ENCODE results near the gene FAXDC2. TPM values are rescaled to one million over a fixed set of nuclear protein-coding genes. Genes with fewer than 3 reads are reported as not detected.

The FAXDC2 gene
- total and polyA plus RNA-seq, 2 of the 13 experiments (the other 11 are each of a cell fraction or from before 2014, with no cell fraction given), result 4.7 to 58.8 TPM

- TF ChIP-seq KIAA2018 (CRISPR knock-in tag; IDR thresholded peaks at IDR 0.05; ENCODE audit: borderline replicate concordance) (no peak), ZFP1 (CRISPR knock-in tag; IDR thresholded peaks at IDR 0.05) (no peak), JUN (CRISPR knock-in tag; IDR thresholded peaks at IDR 0.05) (no peak), CAMTA2 (CRISPR knock-in tag; IDR thresholded peaks at IDR 0.05; ENCODE audit: borderline replicate concordance) (no peak), HDAC6 (IDR thresholded peaks at IDR 0.05; ENCODE audit: low read depth, low read length) (no peak)
Measured at GRCh38 chr5:154851351-154851750, 948 bp upstream of the FAXDC2 start (continued).

GRCh38 chr5:154849791-154850201 lies 607 bp downstream of the FAXDC2 start:
- Histone ChIP-seq H3K36me3 (replicated peaks in 1 of 2; ENCODE audit: control insufficient read depth in 1 of 2, insufficient read depth in 2 of 2, low read length in 2 of 2) (no peaks in the 10 kb centered on the region), H3K9ac (ENCODE audit: insufficient read depth, low read depth, low read length) (peak overlapping the region; percentile 72), H3K79me2 (ENCODE audit: insufficient read depth, low read length) (peaks cover 7% of the 10 kb centered on the region), H3K27me3 (ENCODE audit: control insufficient read depth in 1 of 2, insufficient read depth in 2 of 2, low read length in 2 of 2) (no peaks in the 10 kb centered on the region), H4K20me1 (ENCODE audit: insufficient read depth, low read length) (no peaks in the 10 kb centered on the region), H3K4me1 (ENCODE audit: insufficient read depth, low read length) (peaks cover 65% of the 10 kb centered on the region), H3K27ac (ENCODE audit: extremely low read length, insufficient read depth, low read length) (peak overlapping the region; percentile 68), H3K4me3 (replicated peaks in 1 of 3; ENCODE audit: insufficient read depth in 1 of 3, low read depth in 2 of 3, low read length in 3 of 3) (peak overlapping the region; percentile 72 to 78 (median 76)), H3K4me2 (ENCODE audit: low read depth, low read length) (peak overlapping the region; percentile 78), H2AFZ (ENCODE audit: low read length) (peak overlapping the region; percentile 31), H3K9me3 (ENCODE audit: low read length) (no peaks in the 10 kb centered on the region)
- ChIA-PET CTCF (ENCODE audit: low intra/inter-chr PET ratio, low total read pairs) (no interaction called here), POLR2A (interaction anchor here (1.7 to 2.2 kb wide), 3 partner anchors 9 to 20 kb away, joined by 5 to 12 read pairs (median 11); partner anchors contain the start of gene CNOT8)
- BruUV-seq (replicated peaks), result no TSS peak
- intact Hi-C loops (cut with micrococcal nuclease; ENCODE audit: unreplicated experiment) (no loop called here), in situ Hi-C loops (cut with HindIII; ENCODE audit: extremely low pct_ligation_motif_present, low pct_unique_long_range_greater_than_20kb) (no loop called here)
- WGBS (ENCODE audit: low lambda C conversion rate), result 3% methylated on average over 2 of the region's 2 CpGs
- FAIRE-seq (no peak), DNase-seq (ENCODE audit: low spot score) (peak; percentile 44), ATAC-seq (peak; percentile 78)
- TF ChIP-seq BRF2 (CRISPR knock-in tag; IDR thresholded peaks at IDR 0.05), result peak; percentile 11; the same call in 1 of the 2 replicates
- no peak for TF ChIP-seq ZNF747 (CRISPR knock-in tag; IDR thresholded peaks at IDR 0.05; ENCODE audit: borderline replicate concordance)
- 0 out of 2 replicates have a peak, but pooled peaks have one; percentile 42 for TF ChIP-seq RFX3 (CRISPR knock-in tag; IDR thresholded peaks at IDR 0.05)
- 0 out of 2 replicates have a peak, but pooled peaks have one; percentile 19 for TF ChIP-seq ZFX (CRISPR knock-in tag; IDR thresholded peaks at IDR 0.05; ENCODE audit: low read depth)
- 0 out of 2 replicates have a peak, but pooled peaks have one; percentile 14 for TF ChIP-seq CTCF (CRISPR knock-in tag; IDR thresholded peaks at IDR 0.05)
- TF ChIP-seq TEAD3 (CRISPR knock-in tag; optimal IDR thresholded peaks at IDR 0.05; ENCODE audit: borderline replicate concordance), result peak; percentile 89
- 0 out of 2 replicates have a peak, but pooled peaks have one; percentile 34 for TF ChIP-seq ZSCAN29 (CRISPR knock-in tag; conservative IDR thresholded peaks at IDR 0.05)
- TF ChIP-seq NCOA1 (CRISPR knock-in tag; IDR thresholded peaks at IDR 0.05), result no peak

All from HepG2 (cell line).